ENCODE data around the gene PRKCA. TPM values are rescaled to one million over a fixed set of nuclear protein-coding genes. Genes with fewer than 3 reads are reported as not detected.

PRKCA gene
- total RNA-seq, 1 experiment from 2014 or later, result 29.5 TPM

DNA sequence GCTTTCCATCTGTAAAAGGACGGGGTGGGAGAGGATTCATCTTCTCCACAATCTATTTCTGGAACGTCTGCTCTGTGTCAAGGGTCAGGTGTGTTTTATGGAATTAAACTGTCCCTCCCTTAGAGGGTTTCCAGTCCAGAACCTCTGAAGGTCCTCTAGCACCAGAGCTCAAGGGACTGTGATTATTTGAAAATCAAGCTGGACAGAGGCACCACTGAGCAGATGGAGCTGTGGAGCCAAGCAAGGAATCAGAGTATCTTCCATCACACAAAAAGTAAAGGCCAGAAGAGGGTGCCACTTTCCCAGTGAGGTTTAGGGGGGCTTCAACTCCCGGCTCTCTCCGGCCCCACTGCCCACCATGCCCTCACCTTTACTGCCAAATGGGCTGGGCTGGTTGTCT is 539.3 kb downstream of the PRKCA start:
- Mint-ChIP-seq H3K4me3 (no peak overlapping the region), H3K27ac (no peak overlapping the region), H3K27me3 (ENCODE audit: low read depth) (peaks cover 2% of the 10 kb centered on the region), H3K9me3 (peaks cover 16% of the 10 kb centered on the region), H3K4me1 (no peaks in the 10 kb centered on the region), H3K36me3 (peaks cover 13% of the 10 kb centered on the region)
- ChIA-PET CTCF (interaction anchor here (0.9 to 3.1 kb wide), 13 partner anchors 10 to 175 kb away, joined by 3 to 11 read pairs (median 4); no protein-coding TSS in a partner anchor), POLR2A (interaction anchor here (1.1 kb wide), 1 partner anchor 39 kb away, joined by 4 read pairs; no protein-coding TSS in a partner anchor)
- no peak for DNase-seq (ENCODE audit: low spot score)
- TF ChIP-seq SMAD3 (CRISPR knock-in tag; IDR thresholded peaks at IDR 0.05; ENCODE audit: borderline replicate concordance), result no peak
- no peak for TF ChIP-seq KAT7 (CRISPR knock-in tag; IDR thresholded peaks at IDR 0.05; ENCODE audit: borderline replicate concordance)
- no peak for TF ChIP-seq CBFB (CRISPR knock-in tag; IDR thresholded peaks at IDR 0.05; ENCODE audit: low read depth)
- TF ChIP-seq, protein P1, sequence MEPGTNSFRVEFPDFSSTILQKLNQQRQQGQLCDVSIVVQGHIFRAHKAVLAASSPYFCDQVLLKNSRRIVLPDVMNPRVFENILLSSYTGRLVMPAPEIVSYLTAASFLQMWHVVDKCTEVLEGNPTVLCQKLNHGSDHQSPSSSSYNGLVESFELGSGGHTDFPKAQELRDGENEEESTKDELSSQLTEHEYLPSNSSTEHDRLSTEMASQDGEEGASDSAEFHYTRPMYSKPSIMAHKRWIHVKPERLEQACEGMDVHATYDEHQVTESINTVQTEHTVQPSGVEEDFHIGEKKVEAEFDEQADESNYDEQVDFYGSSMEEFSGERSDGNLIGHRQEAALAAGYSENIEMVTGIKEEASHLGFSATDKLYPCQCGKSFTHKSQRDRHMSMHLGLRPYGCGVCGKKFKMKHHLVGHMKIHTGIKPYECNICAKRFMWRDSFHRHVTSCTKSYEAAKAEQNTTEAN (CRISPR knock-in tag; IDR thresholded peaks at IDR 0.05), result no peak
- TF ChIP-seq, protein P2, sequence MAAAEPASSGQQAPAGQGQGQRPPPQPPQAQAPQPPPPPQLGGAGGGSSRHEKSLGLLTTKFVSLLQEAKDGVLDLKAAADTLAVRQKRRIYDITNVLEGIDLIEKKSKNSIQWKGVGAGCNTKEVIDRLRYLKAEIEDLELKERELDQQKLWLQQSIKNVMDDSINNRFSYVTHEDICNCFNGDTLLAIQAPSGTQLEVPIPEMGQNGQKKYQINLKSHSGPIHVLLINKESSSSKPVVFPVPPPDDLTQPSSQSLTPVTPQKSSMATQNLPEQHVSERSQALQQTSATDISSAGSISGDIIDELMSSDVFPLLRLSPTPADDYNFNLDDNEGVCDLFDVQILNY (CRISPR knock-in tag; IDR thresholded peaks at IDR 0.05), result no peak
- TF ChIP-seq TCF7 (CRISPR knock-in tag; IDR thresholded peaks at IDR 0.05; ENCODE audit: low read depth), result no peak
- TF ChIP-seq, protein P3, sequence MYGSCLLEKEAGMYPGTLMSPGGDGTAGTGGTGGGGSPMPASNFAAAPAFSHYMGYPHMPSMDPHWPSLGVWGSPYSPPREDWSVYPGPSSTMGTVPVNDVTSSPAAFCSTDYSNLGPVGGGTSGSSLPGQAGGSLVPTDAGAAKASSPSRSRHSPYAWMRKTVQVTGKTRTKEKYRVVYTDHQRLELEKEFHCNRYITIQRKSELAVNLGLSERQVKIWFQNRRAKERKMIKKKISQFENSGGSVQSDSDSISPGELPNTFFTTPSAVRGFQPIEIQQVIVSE (CRISPR knock-in tag; IDR thresholded peaks at IDR 0.05; ENCODE audit: borderline replicate concordance), result no peak
- TF ChIP-seq, protein P4, sequence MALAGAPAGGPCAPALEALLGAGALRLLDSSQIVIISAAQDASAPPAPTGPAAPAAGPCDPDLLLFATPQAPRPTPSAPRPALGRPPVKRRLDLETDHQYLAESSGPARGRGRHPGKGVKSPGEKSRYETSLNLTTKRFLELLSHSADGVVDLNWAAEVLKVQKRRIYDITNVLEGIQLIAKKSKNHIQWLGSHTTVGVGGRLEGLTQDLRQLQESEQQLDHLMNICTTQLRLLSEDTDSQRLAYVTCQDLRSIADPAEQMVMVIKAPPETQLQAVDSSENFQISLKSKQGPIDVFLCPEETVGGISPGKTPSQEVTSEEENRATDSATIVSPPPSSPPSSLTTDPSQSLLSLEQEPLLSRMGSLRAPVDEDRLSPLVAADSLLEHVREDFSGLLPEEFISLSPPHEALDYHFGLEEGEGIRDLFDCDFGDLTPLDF (CRISPR knock-in tag; IDR thresholded peaks at IDR 0.05), result no peak
- TF ChIP-seq, protein P5, sequence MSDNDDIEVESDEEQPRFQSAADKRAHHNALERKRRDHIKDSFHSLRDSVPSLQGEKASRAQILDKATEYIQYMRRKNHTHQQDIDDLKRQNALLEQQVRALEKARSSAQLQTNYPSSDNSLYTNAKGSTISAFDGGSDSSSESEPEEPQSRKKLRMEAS (CRISPR knock-in tag; IDR thresholded peaks at IDR 0.05), result no peak
- TF ChIP-seq IRF2 (CRISPR knock-in tag; IDR thresholded peaks at IDR 0.05; ENCODE audit: borderline replicate concordance, low read depth), result no peak
- TF ChIP-seq NFATC4 (CRISPR knock-in tag; IDR thresholded peaks at IDR 0.05), result no peak
- TF ChIP-seq, protein P6, sequence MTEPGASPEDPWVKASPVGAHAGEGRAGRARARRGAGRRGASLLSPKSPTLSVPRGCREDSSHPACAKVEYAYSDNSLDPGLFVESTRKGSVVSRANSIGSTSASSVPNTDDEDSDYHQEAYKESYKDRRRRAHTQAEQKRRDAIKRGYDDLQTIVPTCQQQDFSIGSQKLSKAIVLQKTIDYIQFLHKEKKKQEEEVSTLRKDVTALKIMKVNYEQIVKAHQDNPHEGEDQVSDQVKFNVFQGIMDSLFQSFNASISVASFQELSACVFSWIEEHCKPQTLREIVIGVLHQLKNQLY (CRISPR knock-in tag; IDR thresholded peaks at IDR 0.05), result no peak
- no peak for TF ChIP-seq FOXJ3 (CRISPR knock-in tag; IDR thresholded peaks at IDR 0.05; ENCODE audit: borderline replicate concordance)
- TF ChIP-seq, protein P7, sequence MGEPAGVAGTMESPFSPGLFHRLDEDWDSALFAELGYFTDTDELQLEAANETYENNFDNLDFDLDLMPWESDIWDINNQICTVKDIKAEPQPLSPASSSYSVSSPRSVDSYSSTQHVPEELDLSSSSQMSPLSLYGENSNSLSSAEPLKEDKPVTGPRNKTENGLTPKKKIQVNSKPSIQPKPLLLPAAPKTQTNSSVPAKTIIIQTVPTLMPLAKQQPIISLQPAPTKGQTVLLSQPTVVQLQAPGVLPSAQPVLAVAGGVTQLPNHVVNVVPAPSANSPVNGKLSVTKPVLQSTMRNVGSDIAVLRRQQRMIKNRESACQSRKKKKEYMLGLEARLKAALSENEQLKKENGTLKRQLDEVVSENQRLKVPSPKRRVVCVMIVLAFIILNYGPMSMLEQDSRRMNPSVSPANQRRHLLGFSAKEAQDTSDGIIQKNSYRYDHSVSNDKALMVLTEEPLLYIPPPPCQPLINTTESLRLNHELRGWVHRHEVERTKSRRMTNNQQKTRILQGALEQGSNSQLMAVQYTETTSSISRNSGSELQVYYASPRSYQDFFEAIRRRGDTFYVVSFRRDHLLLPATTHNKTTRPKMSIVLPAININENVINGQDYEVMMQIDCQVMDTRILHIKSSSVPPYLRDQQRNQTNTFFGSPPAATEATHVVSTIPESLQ (CRISPR knock-in tag; IDR thresholded peaks at IDR 0.05), result no peak
- no peak for TF ChIP-seq NFYB (CRISPR knock-in tag; conservative IDR thresholded peaks at IDR 0.05; ENCODE audit: low read depth)
- no peak for TF ChIP-seq GRHL2 (CRISPR knock-in tag; IDR thresholded peaks at IDR 0.05; ENCODE audit: insufficient replicate concordance, severe bottlenecking)
- TF ChIP-seq, protein P8, sequence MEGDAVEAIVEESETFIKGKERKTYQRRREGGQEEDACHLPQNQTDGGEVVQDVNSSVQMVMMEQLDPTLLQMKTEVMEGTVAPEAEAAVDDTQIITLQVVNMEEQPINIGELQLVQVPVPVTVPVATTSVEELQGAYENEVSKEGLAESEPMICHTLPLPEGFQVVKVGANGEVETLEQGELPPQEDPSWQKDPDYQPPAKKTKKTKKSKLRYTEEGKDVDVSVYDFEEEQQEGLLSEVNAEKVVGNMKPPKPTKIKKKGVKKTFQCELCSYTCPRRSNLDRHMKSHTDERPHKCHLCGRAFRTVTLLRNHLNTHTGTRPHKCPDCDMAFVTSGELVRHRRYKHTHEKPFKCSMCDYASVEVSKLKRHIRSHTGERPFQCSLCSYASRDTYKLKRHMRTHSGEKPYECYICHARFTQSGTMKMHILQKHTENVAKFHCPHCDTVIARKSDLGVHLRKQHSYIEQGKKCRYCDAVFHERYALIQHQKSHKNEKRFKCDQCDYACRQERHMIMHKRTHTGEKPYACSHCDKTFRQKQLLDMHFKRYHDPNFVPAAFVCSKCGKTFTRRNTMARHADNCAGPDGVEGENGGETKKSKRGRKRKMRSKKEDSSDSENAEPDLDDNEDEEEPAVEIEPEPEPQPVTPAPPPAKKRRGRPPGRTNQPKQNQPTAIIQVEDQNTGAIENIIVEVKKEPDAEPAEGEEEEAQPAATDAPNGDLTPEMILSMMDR (IDR thresholded peaks at IDR 0.05), result no peak
- no peak for TF ChIP-seq PRRX2 (CRISPR knock-in tag; IDR thresholded peaks at IDR 0.05)
- ATAC-seq, result no peak

All from WTC11 (cell line).